H1 (cell line): ENCODE results near the gene BEST3. TPM values are rescaled to one million over a fixed set of nuclear protein-coding genes. Genes with fewer than 3 reads are reported as not detected.
A peak's percentile ranks its signal among the peaks of the same experiment; 100 is the strongest.

Experiments used
- CTCF ChIA-PET: fragments of 300-600 bp; sonication (Branson Sonifier 250); formaldehyde crosslinking; loops from one replicate; lab custom pipeline; 2021; ENCODE audit not compliant: partially characterized antibody; lab: Charles Lee
- POLR2A ChIA-PET: fragments of 300-600 bp; sonication (Branson Sonifier 250); formaldehyde crosslinking; loops from one replicate; lab custom pipeline; 2021; ENCODE audit warnings: inconsistent platforms; ENCODE audit not compliant: partially characterized antibody; lab: Charles Lee
- DNase-seq, 2 experiments: peaks; one replicate each; pipeline versions ENCODE4 v3.0.0 to v3.0.0-alpha.2; 2010 to 2022; ENCODE audit warnings: low spot score in 2 of 2, low read depth in 1 of 2, mixed read lengths in 1 of 2
- FAIRE-seq: peaks from 2 replicates; lab custom pipeline; 2011; peaks lifted over from hg19 to GRCh38; lab: Jason Lieb, UNC
- H2AFZ ChIP-seq: 2 replicates; pipeline ENCODE4 v1.8.1; 2012; ENCODE audit warnings: low read length, inconsistent platforms
- H2AK5ac ChIP-seq: 2 replicates; pipeline ENCODE4 v1.6.1; 2013; ENCODE audit warnings: low read depth, low read length
- H2BK120ac ChIP-seq: replicated peaks from 2 replicates; pipeline ENCODE3; 2013; ENCODE audit warnings: low read depth, low read length, inconsistent platforms
- H2BK12ac ChIP-seq: 2 replicates; pipeline ENCODE4 v1.6.1; 2013; ENCODE audit warnings: low read depth, low read length
- H2BK15ac ChIP-seq: 2 replicates; pipeline ENCODE4 v1.6.1; 2013; ENCODE audit warnings: low read length
- H2BK20ac ChIP-seq: 2 replicates; pipeline ENCODE4 v1.6.1; 2013; ENCODE audit warnings: low read length
- H2BK5ac ChIP-seq: 2 replicates; pipeline ENCODE4 v1.6.1; 2013; ENCODE audit warnings: low read depth, low read length
- H3K14ac ChIP-seq: 2 replicates; pipeline ENCODE4 v1.6.1; 2013; ENCODE audit warnings: inconsistent platforms; ENCODE audit not compliant: insufficient read length
- H3K18ac ChIP-seq: 2 replicates; pipeline ENCODE4 v1.6.1; 2013; ENCODE audit warnings: low read length; ENCODE audit errors: extremely low read depth
- H3K23ac ChIP-seq: 2 replicates; pipeline ENCODE4 v1.6.1; 2013; ENCODE audit warnings: inconsistent platforms; ENCODE audit not compliant: insufficient read length
- H3K23me2 ChIP-seq: 2 replicates; pipeline ENCODE4 v1.6.1; 2013; ENCODE audit warnings: low read depth, low read length
- H3K27ac ChIP-seq: 2 replicates; pipeline ENCODE4 v1.6.1; 2011; ENCODE audit warnings: low read depth, low read length, inconsistent platforms
- H3K27me3 ChIP-seq, 4 experiments: replicated peaks in 1 of 4; 1 replicate in 1 of 4; 2 replicates in 3 of 4; pipeline versions ENCODE4 v1.6.1 to v1.8.1; 2011 to 2013; ENCODE audit warnings: low read length in 3 of 4, mild to moderate bottlenecking in 3 of 4, inconsistent platforms in 2 of 4, mixed read lengths in 2 of 4, moderate library complexity in 1 of 4; ENCODE audit not compliant: control insufficient read depth in 3 of 4, insufficient read depth in 3 of 4; ENCODE audit errors: extremely low read depth in 1 of 4
- H3K36me3 ChIP-seq, 4 experiments: 2 replicates each; pipeline versions ENCODE4 v1.6.1 to v1.8.1; 2011 to 2013; ENCODE audit warnings: mild to moderate bottlenecking in 4 of 4, low read length in 3 of 4, moderate library complexity in 2 of 4, control low read depth in 1 of 4, inconsistent platforms in 1 of 4; ENCODE audit not compliant: insufficient read depth in 4 of 4, control insufficient read depth in 2 of 4
- H3K4ac ChIP-seq: replicated peaks from 2 replicates; pipeline ENCODE3; 2013; ENCODE audit warnings: low read length, low read depth, mixed read lengths, inconsistent platforms; ENCODE audit not compliant: insufficient read length
- H3K4me1 ChIP-seq, 4 experiments: replicated peaks in 1 of 4; 1 replicate in 1 of 4; 2 replicates in 3 of 4; pipeline versions ENCODE4 v1.6.1 to v1.8.1; 2011 to 2013; ENCODE audit warnings: low read length in 3 of 4, inconsistent platforms in 2 of 4, mixed read lengths in 1 of 4; ENCODE audit not compliant: insufficient read depth in 4 of 4, control insufficient read depth in 3 of 4
- H3K4me2 ChIP-seq, 2 experiments: 2 replicates each; pipeline versions ENCODE4 v1.6.1 to v1.8.1; 2011 to 2013; ENCODE audit warnings: low read depth in 2 of 2, low read length in 2 of 2, control low read depth in 1 of 2, inconsistent platforms in 1 of 2, mild to moderate bottlenecking in 1 of 2; ENCODE audit not compliant: insufficient read depth in 1 of 2
- H3K4me3 ChIP-seq, 4 experiments: fragments of 200-600, 300-600 bp in 1 of 4; sonication (generic), shearing (Covaris generic), sonication (Bioruptor Twin) in 1 of 4; 2 replicates each; pipeline versions ENCODE4 v1.5.1 to v1.8.1; 2011 to 2016; ENCODE audit warnings: low read length in 4 of 4, low read depth in 3 of 4, control low read depth in 2 of 4, inconsistent platforms in 2 of 4, mild to moderate bottlenecking in 2 of 4, mixed read lengths in 1 of 4, moderate library complexity in 1 of 4; ENCODE audit not compliant: insufficient read depth in 2 of 4; ENCODE audit errors: extremely low read depth in 1 of 4
- H3K56ac ChIP-seq: replicated peaks from 2 replicates; pipeline ENCODE3; 2013; ENCODE audit warnings: low read depth, mild to moderate bottlenecking, mixed read lengths, low read length, inconsistent platforms; ENCODE audit not compliant: insufficient read length
- H3K79me1 ChIP-seq: 2 replicates; pipeline ENCODE4 v1.6.1; 2013; ENCODE audit warnings: low read depth, low read length, control low read depth
- H3K79me2 ChIP-seq, 2 experiments: 2 replicates each; pipeline versions ENCODE4 v1.6.1 to v1.8.1; 2012 to 2013; ENCODE audit warnings: low read length in 2 of 2, mild to moderate bottlenecking in 2 of 2, inconsistent platforms in 1 of 2; ENCODE audit not compliant: insufficient read depth in 2 of 2, control insufficient read depth in 1 of 2
- H3K9ac ChIP-seq, 4 experiments: replicated peaks in 1 of 4; 1 replicate in 1 of 4; 2 replicates in 3 of 4; pipeline versions ENCODE4 v1.6.1 to v1.8.1; 2011 to 2013; ENCODE audit warnings: low read depth in 3 of 4, low read length in 3 of 4, control low read depth in 2 of 4, mild to moderate bottlenecking in 2 of 4, moderate library complexity in 2 of 4, inconsistent platforms in 1 of 4; ENCODE audit errors: extremely low read depth in 1 of 4
- H3K9me3 ChIP-seq, 2 experiments: 2 replicates each; pipeline versions ENCODE4 v1.6.1 to v1.8.1; 2012 to 2013; ENCODE audit warnings: mild to moderate bottlenecking in 2 of 2, moderate library complexity in 2 of 2, control low read depth in 1 of 2, inconsistent platforms in 1 of 2, low read depth in 1 of 2, low read length in 1 of 2, mixed read lengths in 1 of 2; ENCODE audit not compliant: insufficient read depth in 2 of 2
- H4K20me1 ChIP-seq, 2 experiments: replicated peaks in 1 of 2; 2 replicates each; pipeline versions ENCODE3 to v1.8.1; 2011 to 2013; ENCODE audit warnings: inconsistent platforms in 2 of 2, low read length in 2 of 2, mild to moderate bottlenecking in 1 of 2; ENCODE audit not compliant: insufficient read depth in 2 of 2, control insufficient read depth in 1 of 2
- H4K5ac ChIP-seq: 2 replicates; pipeline ENCODE4 v1.6.1; 2013; ENCODE audit warnings: low read length, low read depth, mixed read lengths, inconsistent platforms; ENCODE audit not compliant: insufficient read length
- H4K8ac ChIP-seq: 2 replicates; pipeline ENCODE4 v1.8.0; 2013; ENCODE audit warnings: mild to moderate bottlenecking, moderate library complexity, low read length, inconsistent platforms; ENCODE audit not compliant: insufficient read depth; ENCODE audit errors: extremely low read depth
- H4K91ac ChIP-seq: replicated peaks from 2 replicates; pipeline ENCODE3; 2013; ENCODE audit warnings: low read length, mixed read lengths, inconsistent platforms; ENCODE audit not compliant: insufficient read length
- CHD2 ChIP-seq: IDR thresholded peaks from 2 replicates; pipeline ENCODE4 v1.6.1; 2012; ENCODE audit warnings: low read length, improper control_type of control experiment
- EGR1 ChIP-seq: IDR thresholded peaks from 2 replicates; pipeline ENCODE4 v1.6.1; 2011; ENCODE audit warnings: low read depth, low read length, borderline replicate concordance
- KDM5A ChIP-seq: fragments of 200-600 bp; IDR thresholded peaks from 2 replicates; pipeline ENCODE4 v1.7.1; 2012; ENCODE audit warnings: mild to moderate bottlenecking, low read length, inconsistent platforms, mixed read lengths
- NRF1 ChIP-seq: IDR thresholded peaks from 2 replicates; pipeline ENCODE4 v1.6.1; 2011; ENCODE audit warnings: mild to moderate bottlenecking, low read depth, low read length, improper control_type of control experiment
- POLR2A ChIP-seq, 2 experiments: IDR thresholded peaks; 1 replicate in 1 of 2; 2 replicates in 1 of 2; pipeline ENCODE4 v1.6.1; 2011; ENCODE audit warnings: low read depth in 2 of 2, low read length in 2 of 2, mild to moderate bottlenecking in 2 of 2; ENCODE audit errors: control extremely low read depth in 1 of 2
- POU5F1 ChIP-seq: IDR thresholded peaks from 2 replicates; pipeline ENCODE4 v1.6.1; 2011; ENCODE audit warnings: low read depth, mild to moderate bottlenecking, low read length, moderate library complexity
- RAD21 ChIP-seq, 2 experiments: IDR thresholded peaks in 1 of 2; conservative IDR thresholded peaks in 1 of 2; 2 replicates each; pipeline ENCODE4 v1.6.1; 2011; ENCODE audit warnings: low read depth in 2 of 2, low read length in 2 of 2, improper control_type of control experiment in 1 of 2, inconsistent platforms in 1 of 2, mild to moderate bottlenecking in 1 of 2, moderate library complexity in 1 of 2
- RFX5 ChIP-seq: IDR thresholded peaks from 2 replicates; pipeline ENCODE4 v1.6.1; 2011; ENCODE audit warnings: low read depth, low read length, improper control_type of control experiment, borderline replicate concordance
- RXRA ChIP-seq: IDR thresholded peaks from 2 replicates; pipeline ENCODE4 v1.6.1; 2011; ENCODE audit warnings: low read depth, mild to moderate bottlenecking, low read length, moderate library complexity; ENCODE audit not compliant: insufficient read depth
- SIN3A ChIP-seq, 2 experiments: IDR thresholded peaks in 1 of 2; conservative IDR thresholded peaks in 1 of 2; 2 replicates each; pipeline ENCODE4 v1.6.1; 2011 to 2012; ENCODE audit warnings: low read length in 2 of 2, improper control_type of control experiment in 1 of 2, low read depth in 1 of 2, mild to moderate bottlenecking in 1 of 2
- SP4 ChIP-seq: IDR thresholded peaks from 2 replicates; pipeline ENCODE4 v1.6.1; 2012; ENCODE audit warnings: low read length, inconsistent platforms
- TAF7 ChIP-seq: optimal IDR thresholded peaks from 2 replicates; pipeline ENCODE3; 2011; ENCODE audit warnings: low read depth, mild to moderate bottlenecking, inconsistent platforms, low read length, moderate library complexity, borderline replicate concordance
- TCF12 ChIP-seq: IDR thresholded peaks from 2 replicates; pipeline ENCODE4 v1.6.1; 2011; ENCODE audit warnings: low read depth, mild to moderate bottlenecking, low read length
- WGBS, 2 experiments: shearing (Covaris generic) in 1 of 2; methylation state at CpG; one replicate each; pipeline versions ENCODE4 v1.1.6 to v1.1.7; 2013 to 2015; ENCODE audit warnings: low lambda C conversion rate in 2 of 2, mixed read lengths in 2 of 2, inconsistent platforms in 1 of 2, low coverage in 1 of 2, missing lambda C conversion rate in 1 of 2; ENCODE audit not compliant: insufficient replicate concordance in 2 of 2, insufficient coverage in 1 of 2, insufficient read length in 1 of 2; ENCODE audit errors: extremely low coverage in 1 of 2, missing lambda C conversion rate in 1 of 2; 5-methylcytosine and 5-hydroxymethylcytosine counted together
- polyA plus RNA-seq, 7 experiments: library from polyadenylated mRNA; depleted of rRNA in 3 of 7; stranded (reverse) in 5 of 7; unstranded in 2 of 7; fragments of >200 nt in 5 of 7; fragments of 200-250 nt in 2 of 7; gene quantifications; 1 replicate in 5 of 7; 2 replicates in 1 of 7; 4 replicates in 1 of 7; pipeline versions ENCODE4 v1.2.1 to v1.2.3, GENCODE V29; 2011 to 2013; ENCODE audit warnings: missing spikeins in 2 of 7, mixed read lengths in 2 of 7
- total RNA-seq: library from RNA; stranded (reverse); fragmentation: NEBNext Ultra II Directional; extraction: Animal tissue kit (Norgen Biotek cat#: 25700); gene quantifications from 2 replicates; pipeline ENCODE4 v1.2.1, GENCODE V29; 2021
- TF ChIP-seq, protein P1 (sequence below): IDR thresholded peaks from 2 replicates; pipeline ENCODE4 v1.6.1; 2011; ENCODE audit warnings: low read length, improper control_type of control experiment

Gene BEST3
- total and polyA plus RNA-seq, 2 of the 8 experiments (the other 6 are each of a cell fraction or from before 2014, with no cell fraction given) = 0.17 TPM; not detected in 1

DNA sequence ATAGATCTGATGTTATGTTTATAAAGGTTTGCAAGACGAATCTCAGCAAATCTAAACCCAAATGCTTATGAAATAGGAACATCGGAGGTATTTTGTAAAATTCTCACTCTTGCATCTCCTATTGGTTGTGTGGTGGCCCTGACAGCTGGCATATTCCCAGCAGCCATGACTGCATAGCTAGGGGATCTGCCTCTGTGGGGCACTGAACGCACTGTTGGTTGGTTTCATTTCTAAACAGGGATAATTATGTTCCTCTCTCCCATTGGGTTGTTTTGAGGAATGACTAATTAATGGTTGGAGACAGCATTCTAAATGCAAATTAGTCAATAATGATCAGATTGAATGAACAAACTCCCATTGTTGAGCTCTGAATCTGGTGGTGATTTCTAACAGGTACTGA lies 2.7 kb upstream of the BEST3 start:
- ChIA-PET POLR2A (no interaction called here), CTCF (interaction anchor here (1.2 to 1.6 kb wide), 2 partner anchors 20 to 888 kb away, joined by 5 to 8 read pairs; no protein-coding TSS in a partner anchor)
- Histone ChIP-seq H3K9ac (no peak overlapping the region), H4K8ac (no peak overlapping the region), H3K4me2 (no peak overlapping the region), H3K23ac (no peak overlapping the region), H3K4me3 (no peak overlapping the region), H3K18ac (no peak overlapping the region), H2BK15ac (no peak overlapping the region), H2AFZ (peak overlapping the region; percentile 98), H4K91ac (no peak overlapping the region), H3K4ac (no peak overlapping the region), H4K20me1 (no peaks in the 10 kb centered on the region), H3K4me1 (no peaks in the 10 kb centered on the region; a peak in 1 of 7 replicates), H3K23me2 (0 out of 2 replicates have a peak, but pooled peaks cover 1% of the 10 kb centered on the region), H3K79me2 (no peaks in the 10 kb centered on the region), H3K14ac (no peak overlapping the region), H2BK12ac (no peak overlapping the region), H2BK5ac (no peak overlapping the region), H3K56ac (no peak overlapping the region), H4K5ac (no peak overlapping the region), H3K36me3 (no peaks in the 10 kb centered on the region), H3K79me1 (no peaks in the 10 kb centered on the region), H3K27me3 (no peaks in the 10 kb centered on the region), H2BK120ac (no peak overlapping the region), H2AK5ac (no peak overlapping the region), H2BK20ac (no peak overlapping the region), H3K9me3 (no peaks in the 10 kb centered on the region), H3K27ac (no peak overlapping the region)
- no peak for DNase-seq
- FAIRE-seq = no peak
- WGBS, 2 experiments = 78% methylated on average over 3 of the region's 3 CpGs; no CpG with 5 or more reads in 1 of the 2 experiments
- no peak for TF ChIP-seq NRF1
- no peak for TF ChIP-seq RFX5
- TF ChIP-seq SP4 = no peak
- no peak for TF ChIP-seq TAF7
- no peak for TF ChIP-seq POLR2A (IDR thresholded peaks at IDR 0.05; ENCODE audit: control extremely low read depth in 1 of 2, low read depth in 2 of 2, low read length in 2 of 2)
- TF ChIP-seq KDM5A = no peak
- TF ChIP-seq, protein P1, sequence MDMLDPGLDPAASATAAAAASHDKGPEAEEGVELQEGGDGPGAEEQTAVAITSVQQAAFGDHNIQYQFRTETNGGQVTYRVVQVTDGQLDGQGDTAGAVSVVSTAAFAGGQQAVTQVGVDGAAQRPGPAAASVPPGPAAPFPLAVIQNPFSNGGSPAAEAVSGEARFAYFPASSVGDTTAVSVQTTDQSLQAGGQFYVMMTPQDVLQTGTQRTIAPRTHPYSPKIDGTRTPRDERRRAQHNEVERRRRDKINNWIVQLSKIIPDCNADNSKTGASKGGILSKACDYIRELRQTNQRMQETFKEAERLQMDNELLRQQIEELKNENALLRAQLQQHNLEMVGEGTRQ = no peak
- no peak for TF ChIP-seq TCF12
- no peak for TF ChIP-seq SIN3A (conservative IDR thresholded peaks at IDR 0.05 in 1 of 2, IDR thresholded peaks at IDR 0.05 in 1 of 2; ENCODE audit: low read depth in 1 of 2, low read length in 2 of 2)
- no peak for TF ChIP-seq EGR1
- no peak for TF ChIP-seq RXRA
- TF ChIP-seq RAD21 (IDR thresholded peaks at IDR 0.05 in 1 of 2, conservative IDR thresholded peaks at IDR 0.05 in 1 of 2; ENCODE audit: low read depth in 2 of 2, low read length in 2 of 2) = no peak
- TF ChIP-seq POU5F1 = no peak
- TF ChIP-seq CHD2 = no peak
